ENCODE measurements around the gene EIPR1.

DNA sequence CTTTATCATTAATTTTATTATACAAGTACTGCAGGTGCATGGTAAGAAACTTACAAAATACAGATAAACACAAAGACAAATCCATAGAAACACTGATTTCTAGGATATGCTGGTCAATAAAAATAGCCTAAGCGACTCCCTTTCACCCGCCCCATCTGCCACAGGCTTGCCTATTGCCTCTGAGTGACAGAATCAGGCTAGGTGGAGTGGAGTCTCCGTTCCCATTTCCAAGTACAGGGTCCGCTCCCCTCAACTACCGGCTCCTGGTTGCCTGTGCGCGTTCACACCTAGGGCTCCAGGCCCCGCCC lies 1.7 kb upstream of the EIPR1 start:
- TF ChIP-seq, protein P1, sequence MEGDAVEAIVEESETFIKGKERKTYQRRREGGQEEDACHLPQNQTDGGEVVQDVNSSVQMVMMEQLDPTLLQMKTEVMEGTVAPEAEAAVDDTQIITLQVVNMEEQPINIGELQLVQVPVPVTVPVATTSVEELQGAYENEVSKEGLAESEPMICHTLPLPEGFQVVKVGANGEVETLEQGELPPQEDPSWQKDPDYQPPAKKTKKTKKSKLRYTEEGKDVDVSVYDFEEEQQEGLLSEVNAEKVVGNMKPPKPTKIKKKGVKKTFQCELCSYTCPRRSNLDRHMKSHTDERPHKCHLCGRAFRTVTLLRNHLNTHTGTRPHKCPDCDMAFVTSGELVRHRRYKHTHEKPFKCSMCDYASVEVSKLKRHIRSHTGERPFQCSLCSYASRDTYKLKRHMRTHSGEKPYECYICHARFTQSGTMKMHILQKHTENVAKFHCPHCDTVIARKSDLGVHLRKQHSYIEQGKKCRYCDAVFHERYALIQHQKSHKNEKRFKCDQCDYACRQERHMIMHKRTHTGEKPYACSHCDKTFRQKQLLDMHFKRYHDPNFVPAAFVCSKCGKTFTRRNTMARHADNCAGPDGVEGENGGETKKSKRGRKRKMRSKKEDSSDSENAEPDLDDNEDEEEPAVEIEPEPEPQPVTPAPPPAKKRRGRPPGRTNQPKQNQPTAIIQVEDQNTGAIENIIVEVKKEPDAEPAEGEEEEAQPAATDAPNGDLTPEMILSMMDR (IDR thresholded peaks at IDR 0.05) = no peak
- TF ChIP-seq POLR2AphosphoS5 (IDR thresholded peaks at IDR 0.05) (no peak), POLR2A (IDR thresholded peaks at IDR 0.05) (no peak)
